ENCODE results near the gene EPHB1. TPM values are rescaled to one million over a fixed set of nuclear protein-coding genes. Genes with fewer than 3 reads are reported as not detected.

The EPHB1 gene
- total RNA-seq, 3 donors from 2014 or later, result 0.31 to 6.9 (median 0.64) TPM

DNA sequence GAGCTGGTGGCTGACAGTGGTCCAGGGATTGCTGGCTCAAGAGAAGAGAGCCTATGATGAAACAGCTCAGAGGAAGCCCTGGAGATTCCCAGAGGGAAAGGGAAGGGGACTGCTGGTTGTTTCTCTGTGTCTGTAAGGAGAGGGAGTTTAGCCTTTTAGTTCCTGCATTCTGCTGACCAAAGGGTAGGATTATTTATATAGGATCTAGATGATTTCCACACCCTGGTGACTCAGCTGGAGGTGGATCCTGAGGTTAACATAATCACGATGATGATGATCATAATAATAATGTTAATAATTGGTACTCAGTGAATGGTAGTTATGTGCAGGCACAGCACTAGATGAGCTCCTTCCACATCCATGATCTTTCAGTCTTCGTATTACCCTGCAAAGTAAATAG lies 144.9 kb downstream of the EPHB1 start:
- H3K4me3 ChIP-seq, result no peak overlapping the region
- H3K9me3 ChIP-seq, result no peaks in the 10 kb centered on the region
- TF ChIP-seq, protein P1, sequence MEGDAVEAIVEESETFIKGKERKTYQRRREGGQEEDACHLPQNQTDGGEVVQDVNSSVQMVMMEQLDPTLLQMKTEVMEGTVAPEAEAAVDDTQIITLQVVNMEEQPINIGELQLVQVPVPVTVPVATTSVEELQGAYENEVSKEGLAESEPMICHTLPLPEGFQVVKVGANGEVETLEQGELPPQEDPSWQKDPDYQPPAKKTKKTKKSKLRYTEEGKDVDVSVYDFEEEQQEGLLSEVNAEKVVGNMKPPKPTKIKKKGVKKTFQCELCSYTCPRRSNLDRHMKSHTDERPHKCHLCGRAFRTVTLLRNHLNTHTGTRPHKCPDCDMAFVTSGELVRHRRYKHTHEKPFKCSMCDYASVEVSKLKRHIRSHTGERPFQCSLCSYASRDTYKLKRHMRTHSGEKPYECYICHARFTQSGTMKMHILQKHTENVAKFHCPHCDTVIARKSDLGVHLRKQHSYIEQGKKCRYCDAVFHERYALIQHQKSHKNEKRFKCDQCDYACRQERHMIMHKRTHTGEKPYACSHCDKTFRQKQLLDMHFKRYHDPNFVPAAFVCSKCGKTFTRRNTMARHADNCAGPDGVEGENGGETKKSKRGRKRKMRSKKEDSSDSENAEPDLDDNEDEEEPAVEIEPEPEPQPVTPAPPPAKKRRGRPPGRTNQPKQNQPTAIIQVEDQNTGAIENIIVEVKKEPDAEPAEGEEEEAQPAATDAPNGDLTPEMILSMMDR (IDR thresholded peaks at IDR 0.05), result no peak
- intact Hi-C loops (cut with DNase I, micrococcal nuclease), result no loop called here
- H3K4me1 ChIP-seq (ENCODE audit: low read depth), result no peaks in the 10 kb centered on the region
- H3K36me3 ChIP-seq (ENCODE audit: low read depth), result no peaks in the 10 kb centered on the region
- no peak for ATAC-seq
- DNase-seq, result no peak

DNA sequence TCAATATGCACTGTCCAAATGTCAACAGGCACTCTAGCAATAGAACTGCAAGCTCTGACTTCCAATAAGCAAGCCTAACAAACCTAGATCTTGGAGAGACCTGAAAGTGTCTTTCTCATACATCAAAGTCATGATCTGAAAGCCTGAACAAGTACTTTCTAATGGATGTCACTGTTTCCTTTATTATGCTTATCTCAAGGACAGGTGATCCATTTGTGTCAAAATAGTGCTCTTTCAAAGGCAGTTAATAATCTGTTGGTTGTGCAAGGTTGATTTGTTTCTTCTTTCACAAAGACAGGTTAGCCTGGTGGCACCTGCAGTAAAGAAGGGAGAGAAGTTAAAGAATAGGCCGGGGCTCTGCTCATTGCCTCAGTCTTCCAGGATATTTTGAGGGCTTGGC lies 146.8 kb downstream of the EPHB1 start:
- DNase-seq (no peak), ATAC-seq (no peak)
- Histone ChIP-seq H3K9me3 (no peaks in the 10 kb centered on the region), H3K36me3 (ENCODE audit: low read depth) (no peaks in the 10 kb centered on the region), H3K4me3 (no peak overlapping the region), H3K4me1 (ENCODE audit: low read depth) (no peaks in the 10 kb centered on the region)
- intact Hi-C loops (cut with DNase I, micrococcal nuclease), result no loop called here
- TF ChIP-seq, protein P1 (IDR thresholded peaks at IDR 0.05), result no peak

DNA sequence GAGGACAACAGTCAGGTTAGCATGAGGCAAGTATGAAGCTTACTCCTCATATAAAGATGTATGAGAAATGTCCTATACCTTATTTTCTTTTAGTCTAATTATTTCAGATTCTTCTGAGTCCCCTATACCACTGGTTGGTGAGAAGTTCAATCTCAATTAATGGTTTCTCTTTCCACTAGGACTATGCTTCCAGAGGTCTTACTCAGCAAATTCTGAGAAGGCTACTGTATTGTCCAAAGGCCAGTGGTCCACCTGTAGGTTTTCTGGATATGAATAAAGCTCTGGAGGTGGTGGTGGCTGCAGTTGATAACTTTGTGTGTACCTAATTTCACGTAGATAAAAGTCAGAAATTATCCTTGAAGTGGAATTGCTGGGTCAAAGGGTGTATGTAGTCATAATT lies 149.4 kb downstream of the EPHB1 start:
- Histone ChIP-seq H3K4me3 (no peak overlapping the region), H3K36me3 (ENCODE audit: low read depth) (no peaks in the 10 kb centered on the region), H3K4me1 (ENCODE audit: low read depth) (no peaks in the 10 kb centered on the region), H3K9me3 (no peaks in the 10 kb centered on the region)
- TF ChIP-seq, protein P1 (IDR thresholded peaks at IDR 0.05), result no peak
- no peak for DNase-seq
- intact Hi-C loops (cut with DNase I, micrococcal nuclease), result no loop called here
- no peak for ATAC-seq

DNA sequence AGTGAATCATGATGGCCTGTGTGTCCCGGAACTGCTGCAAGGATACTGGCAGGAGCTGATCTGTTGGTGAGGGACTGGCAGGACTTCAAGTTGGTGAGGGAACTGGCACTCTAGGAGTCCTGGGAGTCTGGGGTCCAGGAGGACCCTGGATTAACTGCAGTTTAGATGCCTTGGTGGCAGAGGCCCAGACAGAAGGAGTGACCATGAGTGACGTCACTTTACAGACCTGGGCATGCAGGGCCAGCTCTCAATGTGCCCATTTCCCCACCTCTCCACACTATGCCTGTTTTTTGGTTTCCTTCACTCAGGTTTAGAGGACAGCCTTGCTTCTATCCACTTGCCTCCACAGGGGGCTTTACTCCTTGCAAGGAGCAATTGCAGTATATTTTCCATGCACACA lies 154.1 kb downstream of the EPHB1 start:
- Histone ChIP-seq H3K4me3 (no peak overlapping the region), H3K36me3 (ENCODE audit: low read depth) (no peaks in the 10 kb centered on the region), H3K4me1 (ENCODE audit: low read depth) (no peaks in the 10 kb centered on the region), H3K9me3 (no peaks in the 10 kb centered on the region)
- intact Hi-C loops (cut with DNase I, micrococcal nuclease), result no loop called here
- TF ChIP-seq, protein P1 (IDR thresholded peaks at IDR 0.05), result no peak
- DNase-seq, result no peak
- ATAC-seq, result no peak

DNA sequence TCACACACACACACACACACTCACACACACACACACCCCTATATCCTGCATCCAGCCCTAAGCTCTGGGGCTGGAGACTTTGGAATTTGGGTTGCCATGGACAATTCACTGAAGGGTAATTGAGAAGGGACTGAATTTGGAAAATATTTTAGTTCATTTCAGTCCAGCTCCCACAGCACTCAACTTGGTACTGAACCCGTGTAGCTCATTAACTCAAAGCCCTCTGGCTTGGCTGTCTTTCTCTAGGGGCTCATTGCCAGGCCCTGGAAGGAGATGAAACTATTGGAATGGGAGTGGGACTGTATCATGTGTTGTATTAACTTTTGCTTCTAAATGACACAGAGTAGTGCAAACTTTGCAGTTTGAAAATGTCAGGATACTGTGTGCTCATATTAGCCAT lies 157.3 kb downstream of the EPHB1 start:
- TF ChIP-seq, protein P1 (IDR thresholded peaks at IDR 0.05), result no peak

DNA sequence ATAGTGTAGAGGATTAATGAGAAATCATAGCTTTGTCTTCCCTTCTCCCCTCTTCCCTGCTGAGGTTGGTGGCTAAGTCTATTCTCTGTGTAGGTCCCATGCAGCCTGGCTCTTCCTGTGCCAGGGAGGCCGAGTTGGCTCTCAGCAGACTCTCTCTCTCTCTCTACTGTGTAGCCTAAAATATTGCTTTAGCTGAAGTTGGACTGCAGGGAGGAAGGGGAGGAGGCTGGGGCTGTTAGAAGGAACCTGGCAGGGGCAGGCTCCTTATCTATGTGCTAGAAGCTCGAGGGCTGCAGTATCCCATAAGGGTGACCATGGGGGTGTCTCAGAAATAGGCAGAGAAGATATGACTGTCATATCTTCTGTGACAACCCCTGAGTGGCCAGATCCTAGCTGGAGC lies 160.8 kb downstream of the EPHB1 start:
- Histone ChIP-seq H3K4me1 (ENCODE audit: low read depth) (no peaks in the 10 kb centered on the region), H3K36me3 (ENCODE audit: low read depth) (no peaks in the 10 kb centered on the region), H3K4me3 (no peak overlapping the region), H3K9me3 (no peaks in the 10 kb centered on the region)
- ATAC-seq (no peak), DNase-seq (no peak)
- TF ChIP-seq, protein P1 (IDR thresholded peaks at IDR 0.05), result no peak
- intact Hi-C loops (cut with DNase I, micrococcal nuclease), result no loop called here

More for the DNA sequence above, 157.3 kb downstream of the EPHB1 start:
- H3K4me3 ChIP-seq, result no peak overlapping the region
- ATAC-seq, result no peak
- intact Hi-C loops (cut with DNase I, micrococcal nuclease), result no loop called here
- H3K36me3 ChIP-seq (ENCODE audit: low read depth), result no peaks in the 10 kb centered on the region
- H3K4me1 ChIP-seq (ENCODE audit: low read depth), result no peaks in the 10 kb centered on the region
- H3K9me3 ChIP-seq, result no peaks in the 10 kb centered on the region
- DNase-seq, result no peak
